Measurements from ENCODE around the gene WDR7.
"Not testable (repeated sequence)": the region's sequence is repeated elsewhere in the genome, so short reads cannot be mapped to it uniquely, and the experiment has no call there.

The WDR7 gene

DNA sequence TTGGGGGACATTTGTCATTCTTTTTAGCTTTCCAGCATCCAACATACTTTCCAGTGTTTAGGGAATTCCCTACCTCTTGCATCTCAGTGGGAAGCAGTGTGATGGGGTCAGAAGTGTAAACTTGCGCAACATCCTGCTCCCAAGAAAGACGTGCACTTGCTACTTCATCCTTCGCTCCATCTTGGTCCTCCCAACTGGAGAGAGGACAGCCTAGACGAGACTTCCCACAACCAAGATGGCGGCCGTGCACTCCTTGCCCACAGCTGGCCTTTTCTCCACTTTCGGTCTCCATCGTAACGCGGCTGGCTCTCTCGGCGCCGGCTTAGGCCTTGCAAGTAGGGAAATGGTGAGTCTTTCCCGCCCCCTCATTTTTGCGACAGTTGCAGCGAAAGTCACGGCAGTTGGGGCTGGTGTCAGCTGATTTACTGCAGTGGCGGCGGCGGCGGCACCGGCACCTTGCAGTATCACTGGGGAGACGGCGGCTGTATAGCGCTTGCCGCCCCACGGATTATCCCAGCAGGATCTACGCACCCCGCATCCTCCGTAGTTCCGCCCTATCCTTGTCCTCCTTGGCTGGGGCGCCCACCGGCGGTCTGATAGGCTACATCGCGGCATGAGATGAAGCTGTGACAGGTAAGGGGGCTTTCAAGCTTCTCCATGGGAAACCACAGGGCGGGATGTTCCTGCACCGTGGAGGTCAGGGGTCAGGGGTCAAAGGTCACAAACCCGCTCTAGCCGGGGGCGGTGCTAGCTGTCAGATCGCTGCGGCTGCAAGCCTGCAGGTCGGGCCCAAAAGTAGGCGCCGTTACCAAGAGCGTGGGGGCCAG is at the start of gene WDR7:
Gene WDR7 (plus strand): TSS at position 416 of the 827 bp plus-strand sequence. CDS start 21,157 bp downstream, outside the sequence.
- peak; percentile 98 for DNase-seq

DNA sequence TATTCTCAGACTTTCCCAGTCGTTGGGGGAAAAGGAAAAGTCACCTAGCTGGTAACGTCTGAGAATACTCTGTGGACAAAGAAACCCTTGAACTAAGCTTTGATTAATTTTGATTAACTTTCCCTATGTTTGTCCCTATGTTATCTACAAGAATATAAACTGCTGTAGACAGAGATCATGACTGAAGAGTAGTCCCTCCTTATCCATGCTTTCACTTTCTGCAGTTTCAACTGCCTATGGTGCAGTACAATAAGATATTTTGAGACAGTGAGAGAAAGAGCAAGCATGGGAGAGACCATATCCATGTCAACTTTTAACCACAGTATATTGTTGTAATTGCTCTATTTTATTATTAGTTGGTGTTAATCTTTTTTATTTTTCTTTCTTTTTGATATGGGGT is 44.5 kb upstream of the WDR7 start:
- DNase-seq: no peak

DNA sequence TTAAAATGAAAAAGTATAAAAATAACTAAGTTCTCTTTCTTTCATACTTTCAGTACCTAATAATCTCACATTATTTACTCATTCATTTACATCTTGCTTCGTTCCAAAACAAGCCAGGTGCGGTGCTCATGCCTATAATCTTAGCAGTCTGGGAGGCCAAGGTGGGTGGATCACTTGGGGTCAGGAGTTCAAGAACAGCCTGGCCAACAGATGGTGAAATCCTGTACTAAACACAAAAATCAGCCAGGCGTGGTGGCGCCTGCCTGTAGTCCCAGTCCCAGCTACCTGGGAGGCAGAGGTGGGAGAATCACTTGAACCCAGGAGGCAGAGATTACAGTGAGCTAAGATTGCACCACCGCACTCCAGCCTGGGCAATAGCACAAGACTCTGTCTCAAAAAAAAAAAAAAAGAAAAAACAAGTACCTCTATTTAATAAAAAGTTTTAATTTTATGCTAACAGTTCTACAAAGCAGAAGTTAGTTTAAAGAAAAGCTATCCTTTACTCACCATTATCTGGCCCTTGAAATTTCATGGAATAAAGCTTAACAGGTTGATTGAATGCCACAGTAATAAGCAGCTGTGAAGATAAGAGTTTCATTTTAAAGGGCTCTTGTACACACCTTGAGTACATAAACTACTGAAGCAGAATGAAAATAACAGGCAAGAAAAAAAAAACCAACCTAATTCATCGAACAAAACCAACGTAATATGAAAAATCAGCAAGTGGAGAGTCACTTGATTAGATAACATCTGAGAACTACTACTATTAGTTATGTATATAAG is 35.2 kb upstream of the WDR7 start:
- DNase-seq: no peak

DNA sequence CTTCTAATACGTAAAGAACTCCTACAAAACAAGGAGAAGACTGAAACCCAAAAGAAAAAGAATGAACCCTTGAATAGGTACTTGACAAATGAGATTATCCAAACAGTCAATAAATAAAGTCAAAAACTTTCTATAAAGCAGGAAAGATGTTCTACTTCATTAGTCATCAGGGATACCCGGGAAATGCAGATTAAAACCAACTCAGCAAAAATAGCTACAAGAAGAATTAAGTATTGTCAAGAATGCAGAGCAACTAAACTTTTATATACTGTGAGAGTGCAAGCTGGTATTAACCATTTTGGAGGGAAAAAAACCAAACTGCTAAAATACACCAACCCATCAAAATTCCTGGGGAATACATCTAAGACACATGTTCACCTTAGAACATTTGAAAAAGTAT is 23.2 kb upstream of the WDR7 start:
- no peak for DNase-seq

DNA sequence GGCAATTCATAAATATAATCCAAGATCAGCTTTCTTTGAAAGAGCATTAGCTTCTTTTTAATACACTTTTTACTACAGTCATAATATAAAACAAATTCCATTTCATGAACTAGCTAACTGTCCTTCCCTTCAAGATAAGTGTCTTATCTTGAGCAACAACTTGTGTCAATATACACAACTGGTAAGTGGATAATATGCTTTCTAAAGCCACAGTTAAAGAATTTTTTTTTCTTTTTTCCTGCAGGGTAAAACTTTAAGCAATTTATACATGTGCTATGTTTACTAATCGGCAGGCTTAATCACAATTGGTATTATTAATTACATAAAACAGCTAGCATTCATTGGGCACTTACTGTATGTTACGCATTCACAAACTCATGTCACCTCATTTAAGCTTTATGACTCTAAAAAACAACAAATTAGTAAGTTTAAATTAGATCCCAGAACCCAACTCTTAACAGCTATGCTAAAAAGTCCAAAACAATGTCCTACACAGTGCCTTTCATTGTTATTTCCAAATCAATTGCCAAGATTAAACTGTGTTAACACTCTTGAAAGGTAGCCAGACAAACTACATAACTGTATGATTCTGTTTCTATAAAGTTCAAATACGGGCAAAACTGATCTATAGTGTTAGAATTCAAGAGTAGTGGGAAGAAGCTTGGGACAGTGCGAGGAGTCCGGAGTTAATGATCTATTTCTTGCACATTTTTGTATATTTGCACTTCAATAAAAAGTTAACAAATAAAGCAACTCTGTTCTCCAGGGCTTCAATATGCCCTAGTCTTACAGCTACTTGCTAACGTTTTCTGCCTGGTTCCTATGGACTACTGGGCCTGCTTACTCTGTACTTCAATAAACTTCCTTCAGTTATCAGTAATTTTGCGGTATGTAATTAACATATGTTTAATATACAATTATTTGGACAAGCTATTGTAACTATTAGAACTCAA is 18.8 kb upstream of the WDR7 start:
- DNase-seq: no peak

DNA sequence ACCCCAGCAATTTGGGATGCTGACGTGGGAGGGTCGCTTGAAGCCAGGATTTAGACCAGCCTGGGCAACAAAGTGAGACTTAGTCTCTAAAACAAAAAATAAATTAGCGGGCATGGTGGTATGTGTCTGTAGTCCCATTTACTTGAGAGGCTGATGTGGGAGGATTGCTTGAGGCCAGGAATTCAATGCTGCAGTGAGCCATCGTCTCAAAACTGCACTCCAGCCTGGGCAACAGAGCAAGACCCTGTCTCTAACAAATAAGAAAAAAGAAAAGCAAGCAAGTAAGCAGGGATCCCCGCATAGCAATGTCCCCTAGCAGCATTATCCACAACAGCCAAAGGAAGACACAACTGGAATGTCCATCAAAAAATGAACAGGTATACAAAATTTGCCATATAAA is 16.2 kb upstream of the WDR7 start:
- no peak for DNase-seq

DNA sequence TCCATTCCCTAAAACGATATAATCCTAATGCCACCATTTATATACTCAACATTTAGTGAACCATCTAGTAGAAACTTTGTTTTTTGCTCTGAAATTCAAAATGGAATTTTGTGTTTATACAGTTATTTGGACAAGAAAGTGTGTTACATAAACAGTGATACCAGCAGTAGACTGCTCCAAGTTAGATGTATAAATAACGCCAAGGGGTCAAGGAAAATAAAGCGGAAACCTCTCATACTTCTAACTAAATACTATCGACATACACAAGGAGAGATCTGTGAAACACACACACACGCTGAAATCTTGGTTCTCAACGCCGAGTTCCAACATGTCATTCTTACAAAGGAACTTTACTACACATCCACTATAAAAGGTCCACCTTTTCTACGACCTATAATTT is 14.0 kb upstream of the WDR7 start:
- DNase-seq: no peak

DNA sequence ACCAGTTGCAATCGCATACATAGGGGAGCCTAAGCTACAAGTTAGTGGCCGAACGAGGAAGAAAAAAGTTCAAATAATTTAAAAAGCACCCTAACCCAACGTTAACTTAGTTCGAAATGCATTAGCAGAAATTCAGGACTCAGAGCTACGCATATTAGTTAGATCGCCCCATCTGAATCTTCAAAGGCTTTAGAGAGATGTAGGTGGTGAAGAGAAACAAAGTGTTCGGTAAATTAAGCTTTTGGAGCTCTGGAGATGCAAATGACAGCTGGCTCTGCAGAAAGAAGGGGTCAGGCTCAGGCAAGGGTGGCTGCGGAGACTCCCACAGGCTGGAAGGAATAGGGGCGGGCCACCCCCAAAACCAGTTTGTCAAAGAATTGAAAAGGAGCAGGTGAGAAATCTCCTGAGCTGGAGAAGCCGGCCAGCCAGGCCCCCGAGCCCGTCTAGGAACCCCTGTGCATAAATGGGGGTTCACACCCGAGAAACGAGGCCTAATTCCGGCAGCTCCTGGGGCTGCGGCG is 13.4 kb upstream of the WDR7 start:
- DNase-seq: peak; percentile 26

DNA sequence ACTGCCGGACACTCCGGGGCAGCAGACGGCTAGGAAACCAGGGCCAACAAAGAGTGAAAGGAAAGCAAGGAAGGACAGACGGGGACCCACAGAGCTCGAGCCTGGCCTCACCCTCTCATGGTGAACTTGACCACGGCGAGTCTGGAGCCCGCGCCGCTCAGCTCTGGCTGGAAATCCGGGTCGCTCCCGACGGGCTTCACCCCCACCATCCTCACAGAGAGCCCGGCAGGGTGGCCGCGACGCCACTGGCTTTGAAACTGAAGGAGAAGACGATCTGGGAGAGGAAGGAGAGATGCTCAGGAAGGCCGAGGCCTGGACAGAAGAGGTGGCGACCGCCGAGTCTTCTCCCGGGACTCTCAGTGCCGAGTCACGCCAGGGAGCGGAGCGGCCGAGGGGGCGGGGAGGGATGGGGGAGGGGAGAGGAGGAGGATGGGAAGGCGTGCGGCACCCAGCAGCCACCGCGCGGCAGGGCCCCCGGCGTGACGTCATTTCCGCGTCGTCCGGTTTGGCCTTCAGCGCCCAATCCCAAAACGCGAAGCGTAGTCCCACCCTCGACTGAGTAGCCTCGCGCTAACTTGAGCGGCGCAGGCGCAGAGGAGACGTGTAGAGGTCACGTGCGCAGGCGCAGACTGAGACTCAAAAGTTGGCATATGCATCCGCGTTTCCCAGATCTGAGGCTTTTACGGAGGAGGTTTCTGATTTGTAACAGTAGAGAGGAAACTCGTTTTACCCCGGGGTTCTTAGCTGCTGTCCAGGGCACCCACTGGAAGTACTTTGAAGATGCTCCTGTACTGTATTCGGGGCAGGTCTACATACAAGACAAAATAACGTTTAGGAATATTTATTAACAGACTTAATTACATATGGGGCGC is 12.7 kb upstream of the WDR7 start, which contains the start of gene TXNL1:
Gene TXNL1 (minus strand): TSS at position 361 of the 872 bp plus-strand sequence. CDS start 152 bp downstream, at position 209.
- peak; percentile 100 for DNase-seq

DNA sequence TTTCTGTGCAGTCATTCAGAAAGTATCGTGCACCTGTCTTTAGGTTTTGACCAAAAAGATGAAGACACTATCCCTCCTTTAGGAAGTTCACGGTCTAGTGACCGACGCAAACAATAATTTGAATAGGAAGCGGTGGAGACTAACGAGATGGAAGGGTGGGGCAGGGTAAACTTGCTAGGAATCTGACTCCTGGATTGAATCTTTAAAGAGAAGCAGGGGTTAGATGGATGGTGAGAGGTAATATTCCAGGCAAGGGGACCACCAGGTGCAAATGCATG is 12.1 kb upstream of the WDR7 start:
- DNase-seq: no peak

DNA sequence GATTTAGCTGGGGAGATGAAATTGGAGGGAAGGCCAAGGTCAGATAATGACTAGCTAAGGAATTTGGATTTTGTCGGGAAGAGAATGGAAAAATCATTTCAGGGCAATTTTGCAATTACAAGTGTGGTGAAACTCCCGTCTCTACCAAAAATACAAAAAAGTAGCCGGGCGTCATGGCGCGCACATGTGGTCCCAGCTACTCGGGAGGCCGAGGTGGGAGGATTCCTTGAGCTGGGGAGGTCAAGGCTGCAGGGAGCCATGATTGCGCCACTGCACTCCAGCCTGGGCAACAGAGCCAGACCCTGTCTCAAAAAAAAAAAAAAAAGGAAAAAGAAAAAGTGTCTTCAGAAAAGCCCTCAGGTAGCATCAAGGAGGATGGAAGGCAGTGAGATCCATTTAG is 11.6 kb upstream of the WDR7 start:
- DNase-seq: no peak

DNA sequence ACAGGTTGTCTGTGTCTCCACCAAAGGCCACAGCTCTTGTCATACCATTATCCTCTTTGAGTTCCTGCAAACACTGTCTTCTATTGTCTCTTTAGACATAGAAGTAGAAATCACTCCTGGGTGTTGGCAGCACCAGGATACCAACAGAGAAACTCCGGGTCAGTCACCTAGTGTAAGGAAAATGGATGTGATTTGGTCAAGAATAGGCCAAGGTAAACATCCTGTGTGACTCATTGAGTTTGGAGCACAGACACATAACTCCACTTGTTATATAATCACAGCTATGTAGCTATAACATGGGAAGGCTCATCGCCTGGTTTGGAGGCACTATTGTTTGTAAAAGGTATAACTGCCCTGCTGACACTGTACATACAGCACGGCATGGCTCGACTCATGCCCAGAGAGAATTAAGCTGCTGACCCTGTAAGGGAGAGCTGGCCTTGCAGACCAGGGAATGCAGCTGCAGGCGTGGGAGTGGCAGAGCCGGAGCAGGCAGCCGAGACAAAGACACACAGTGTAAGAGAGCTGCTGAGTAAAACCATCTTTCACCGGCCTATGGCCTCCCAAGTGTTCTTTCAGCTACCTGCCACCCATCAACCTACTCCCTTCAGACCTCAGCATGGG is 9.3 kb upstream of the WDR7 start:
- DNase-seq: no peak

DNA sequence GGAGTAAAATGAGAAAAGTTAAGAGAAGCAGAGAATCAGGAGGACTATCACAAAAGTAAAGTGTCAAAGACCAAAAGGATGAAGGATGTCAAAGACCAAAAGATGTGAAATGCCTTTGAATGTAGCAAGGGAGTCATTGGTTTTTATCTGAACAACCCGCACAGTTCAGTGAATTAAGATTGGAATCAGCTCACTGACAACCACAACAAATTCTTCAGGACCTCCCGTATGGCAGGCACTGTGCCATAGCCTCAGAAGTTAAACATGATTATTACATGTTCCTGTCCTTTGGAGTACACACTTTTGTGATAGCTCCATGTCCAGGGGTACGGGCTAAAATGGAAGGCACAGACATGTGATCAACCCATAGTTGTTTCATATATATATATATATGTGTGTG is 7.8 kb upstream of the WDR7 start:
- no peak for DNase-seq

DNA sequence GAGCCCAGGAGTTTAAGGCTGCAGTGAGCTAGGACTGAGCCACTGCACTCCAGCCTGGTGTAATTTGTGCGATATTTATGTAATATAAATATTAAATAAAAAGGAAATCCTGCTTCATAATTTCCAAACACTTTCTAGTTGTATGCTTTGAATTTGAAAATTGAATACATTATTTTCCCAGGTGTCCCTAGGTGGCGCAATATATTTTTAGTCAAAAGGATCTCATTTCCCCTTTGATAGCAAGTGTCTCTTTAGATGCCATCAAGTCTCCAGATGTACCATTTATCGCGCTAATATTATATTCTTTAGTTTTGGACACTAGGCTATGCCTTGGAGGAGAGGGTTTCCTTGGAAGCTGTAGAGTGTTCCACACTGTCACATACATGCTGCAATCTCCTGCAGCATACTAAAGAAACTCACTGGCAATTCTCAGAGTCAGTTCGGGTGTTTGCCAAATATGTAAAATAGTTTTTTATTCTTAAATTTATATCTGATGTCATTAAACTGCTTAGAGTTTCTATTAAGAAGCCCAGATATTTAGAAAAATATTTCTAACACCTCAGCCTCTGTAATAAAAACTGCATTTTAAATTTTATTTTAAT is 5.6 kb upstream of the WDR7 start:
- DNase-seq: no peak

DNA sequence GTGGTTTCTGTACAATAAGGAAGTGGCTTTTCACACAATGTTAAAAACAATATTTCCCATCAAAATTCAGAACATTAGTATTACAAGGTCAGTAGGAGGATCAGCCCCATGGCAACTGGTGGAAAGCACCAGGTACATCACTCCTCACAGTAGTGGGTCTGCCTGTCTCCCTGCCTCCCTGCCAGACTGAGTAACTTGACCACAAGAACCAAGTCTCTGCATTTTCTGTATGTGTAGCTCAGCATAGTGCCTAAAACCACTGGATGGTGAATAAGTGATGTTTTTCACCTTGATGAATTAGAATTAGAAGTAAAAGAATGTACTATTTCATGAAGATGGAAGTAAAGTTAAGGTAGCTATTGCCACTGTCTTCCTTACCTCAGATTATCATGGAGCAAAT is 4.1 kb upstream of the WDR7 start:
- DNase-seq: no peak

DNA sequence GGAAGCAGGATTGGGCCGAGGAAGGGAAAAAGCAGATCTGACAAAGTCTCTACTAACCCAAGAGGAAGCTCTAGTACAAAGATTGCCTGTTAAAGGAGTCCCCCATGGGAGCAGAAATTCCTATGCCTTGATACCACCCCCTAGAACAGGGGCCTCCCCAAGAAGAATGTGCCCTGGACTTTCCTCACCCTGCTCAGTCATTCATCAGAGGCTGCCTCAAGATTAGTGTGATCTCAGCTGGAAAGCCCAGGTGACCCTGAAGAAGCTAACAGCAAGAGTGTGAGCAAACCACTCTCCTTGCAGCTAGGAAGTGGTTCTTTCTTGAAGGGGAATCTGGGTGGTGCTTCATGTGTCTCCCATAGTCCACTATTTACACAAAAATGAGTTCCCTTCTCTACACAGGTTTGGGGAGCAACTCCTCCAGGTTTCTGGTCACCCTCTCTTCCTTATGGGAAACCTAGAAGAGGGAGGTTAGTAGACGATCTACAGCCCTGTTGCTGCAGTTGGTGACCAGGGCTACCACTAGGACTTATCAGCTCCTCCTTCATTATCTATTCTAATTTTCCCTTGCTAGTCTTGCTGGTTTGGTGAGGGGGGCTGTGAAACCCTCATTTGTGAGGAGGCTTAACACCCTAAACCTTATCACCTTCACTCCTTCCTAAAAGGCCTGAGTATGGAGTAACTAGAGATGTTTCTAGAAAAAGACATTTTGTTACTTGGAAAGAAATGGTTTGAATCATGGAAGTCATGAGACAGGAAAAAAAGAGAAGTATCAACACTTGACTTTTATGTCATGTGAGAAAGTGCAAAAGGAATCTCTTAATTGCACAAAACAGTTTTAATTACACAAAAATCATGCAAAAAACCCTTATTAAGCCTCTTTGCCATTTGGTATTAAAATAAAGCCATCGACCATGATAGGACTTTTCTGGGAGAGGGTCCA is 2.9 kb upstream of the WDR7 start:
- no peak for DNase-seq

DNA sequence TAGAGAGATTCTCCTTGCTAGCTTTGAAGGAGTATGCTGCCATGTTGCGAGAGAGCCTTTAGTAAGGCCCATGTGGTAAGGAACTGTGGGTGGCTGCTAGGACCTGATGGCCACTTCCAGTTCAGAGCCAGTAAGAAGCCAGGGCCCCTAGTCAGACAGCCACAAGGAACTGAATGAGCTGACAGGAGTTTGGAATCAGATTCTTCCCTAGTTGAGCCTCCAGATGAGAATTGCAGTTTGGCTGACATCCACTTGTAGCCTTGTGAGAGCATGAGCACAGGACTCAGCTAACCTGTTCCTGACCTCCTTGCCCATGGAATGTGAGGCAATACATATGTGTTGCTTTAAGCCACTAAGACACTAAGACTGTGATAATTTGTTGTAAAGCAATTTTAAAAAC is 1.2 kb upstream of the WDR7 start:
- no peak for DNase-seq

DNA sequence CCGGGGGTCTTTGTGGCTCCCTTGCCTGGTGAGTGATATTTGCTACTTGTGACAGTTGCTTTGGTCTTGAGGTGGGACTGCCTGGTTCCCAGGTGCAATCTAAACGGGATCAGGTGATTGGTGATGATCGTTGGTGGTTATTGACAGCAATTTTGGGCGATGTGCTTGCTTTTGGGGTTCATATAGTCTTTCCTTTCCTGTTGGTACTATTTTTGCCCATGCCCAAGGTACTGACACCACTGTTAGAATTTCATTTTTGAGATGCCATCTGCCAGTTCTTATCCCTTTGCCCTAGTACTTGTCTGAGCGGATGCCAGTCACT is 573 bp downstream of the WDR7 start:
- DNase-seq: no peak

DNA sequence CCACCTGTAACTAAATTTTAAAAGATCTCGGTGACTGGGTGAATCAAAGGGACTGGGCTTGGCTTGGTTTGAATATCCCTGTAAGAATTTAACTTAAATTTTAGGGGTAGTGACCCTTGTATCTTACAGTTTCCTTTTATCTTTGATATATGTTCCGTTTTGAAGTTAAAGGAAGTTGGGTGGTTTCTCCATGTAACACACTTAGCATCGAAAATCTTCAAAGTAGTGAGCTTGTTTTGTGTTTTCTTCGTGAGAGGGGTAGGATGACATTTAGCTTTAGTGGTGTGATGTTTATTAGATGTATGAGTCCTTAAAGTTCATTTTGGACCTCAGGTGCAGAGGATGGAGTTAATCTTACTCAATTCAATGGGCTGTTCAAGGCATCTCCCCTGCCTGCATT is 1.6 kb downstream of the WDR7 start:
- no peak for DNase-seq

DNA sequence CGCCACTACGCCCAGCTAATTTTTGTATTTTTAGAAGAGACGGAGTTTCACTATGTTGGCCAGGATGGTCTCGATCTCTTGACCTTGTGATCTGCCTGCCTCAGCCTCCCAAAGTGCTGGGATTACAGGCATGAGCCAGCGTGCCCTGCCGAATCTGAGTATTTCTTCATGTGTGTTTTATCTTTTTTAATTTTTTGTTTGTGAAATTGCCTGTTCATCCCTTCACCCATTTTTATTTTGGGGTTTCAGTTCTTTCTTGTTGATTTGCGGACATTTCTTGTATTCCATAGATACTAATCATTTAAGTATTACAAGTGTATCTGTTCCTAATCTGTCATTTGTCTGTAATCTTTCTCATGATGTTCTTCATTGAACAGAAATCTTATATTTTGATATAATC is 3.1 kb downstream of the WDR7 start:
- not testable (repeated sequence) for DNase-seq

Data from stimulated activated CD4-positive, alpha-beta T cell treated with anti-CD3 and anti-CD28 coated beads, Interleukin-4, amount 100 ng/mL, for 24 hours (primary cell).